ENCODE measurements around the gene FRMD1. TPM values are rescaled to one million over a fixed set of nuclear protein-coding genes. Genes with fewer than 3 reads are reported as not detected.

The FRMD1 gene
- total and polyA plus RNA-seq, 2 of the 8 experiments (the other 6 are each of a cell fraction or from before 2014, with no cell fraction given) = 0.36 TPM; not detected in 1

DNA sequence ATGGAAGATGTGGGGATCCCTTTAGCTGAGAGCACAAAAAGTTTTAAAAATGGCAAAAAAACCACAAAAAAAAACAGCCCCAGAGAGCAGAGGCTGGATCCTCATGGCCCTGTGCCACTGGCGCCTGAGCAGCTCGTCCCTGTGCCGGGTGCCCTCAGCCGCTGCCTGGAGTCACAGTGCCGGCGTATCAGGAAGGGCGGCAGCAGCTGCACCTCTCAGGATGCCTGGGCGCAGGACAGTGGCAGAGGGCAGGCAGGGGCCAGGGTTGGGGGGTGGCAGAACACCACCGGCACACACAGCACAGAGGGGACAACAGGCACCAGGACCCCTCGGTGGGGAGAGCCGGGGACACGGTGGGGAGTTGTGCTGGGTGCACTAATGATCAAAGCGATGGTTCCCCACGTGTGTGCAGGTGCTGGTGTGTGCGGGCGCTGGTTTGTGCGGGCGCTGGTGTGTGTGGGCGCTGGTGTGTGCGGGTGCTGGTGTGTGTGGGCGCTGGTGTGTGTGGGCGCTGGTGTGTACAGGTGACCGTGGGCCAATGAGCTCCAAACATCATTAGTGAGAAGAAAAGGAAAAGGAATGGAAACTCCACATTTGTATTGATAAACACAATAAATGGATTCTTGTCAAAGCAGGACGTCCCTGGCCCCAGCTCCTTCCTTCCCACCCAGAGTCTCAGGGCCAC, 1.5 kb upstream of the FRMD1 start:
- DNase-seq (ENCODE audit: low read depth in 1 of 2, low spot score in 2 of 2) (no peak), FAIRE-seq (no peak)
- no peak overlapping the region for H3K4me2 ChIP-seq (ENCODE audit: insufficient read depth in 1 of 2, low read depth in 2 of 2, low read length in 2 of 2)
- H3K4ac ChIP-seq (replicated peaks; ENCODE audit: insufficient read length, low read depth, low read length) = no peak overlapping the region
- H4K20me1 ChIP-seq (replicated peaks in 1 of 2; ENCODE audit: control insufficient read depth in 1 of 2, insufficient read depth in 2 of 2, low read length in 2 of 2) = no peaks in the 10 kb centered on the region
- H3K23ac ChIP-seq (ENCODE audit: insufficient read length) = no peak overlapping the region
- H4K91ac ChIP-seq (replicated peaks; ENCODE audit: insufficient read length, low read length) = no peak overlapping the region
- H3K56ac ChIP-seq (replicated peaks; ENCODE audit: insufficient read length, low read depth, low read length) = no peak overlapping the region
- ChIA-PET POLR2A (ENCODE audit: partially characterized antibody) (interaction anchor here (0.6 to 1.1 kb wide), 2 partner anchors 12 to 362 kb away, joined by 3 read pairs; no protein-coding TSS in a partner anchor), CTCF (ENCODE audit: partially characterized antibody) (interaction anchor here (0.5 to 4.9 kb wide), 8 partner anchors 10 to 143 kb away, joined by 3 to 27 read pairs (median 6); no protein-coding TSS in a partner anchor)
- no peak overlapping the region for H2BK5ac ChIP-seq (ENCODE audit: low read depth, low read length)
- no peak overlapping the region for H2AK5ac ChIP-seq (ENCODE audit: low read depth, low read length)
- no peaks in the 10 kb centered on the region for H3K79me1 ChIP-seq (ENCODE audit: low read depth, low read length)
- H3K14ac ChIP-seq (ENCODE audit: insufficient read length) = no peak overlapping the region
- 82% methylated on average over 18 of the region's 24 CpGs; no CpG with 5 or more reads in 1 of the 2 experiments for WGBS, 2 experiments (ENCODE audit: extremely low coverage in 1 of 2, insufficient coverage in 1 of 2, insufficient read length in 1 of 2, insufficient replicate concordance in 2 of 2, low coverage in 1 of 2, low lambda C conversion rate in 2 of 2, missing lambda C conversion rate in 1 of 2)
- H4K8ac ChIP-seq (ENCODE audit: extremely low read depth, insufficient read depth, low read length) = no peak overlapping the region
- no peak overlapping the region for H3K27ac ChIP-seq (ENCODE audit: low read depth, low read length)
- H4K5ac ChIP-seq (ENCODE audit: insufficient read length, low read depth, low read length) = no peak overlapping the region
- no peak overlapping the region for H2BK12ac ChIP-seq (ENCODE audit: low read depth, low read length)
- no peak overlapping the region for H2BK120ac ChIP-seq (replicated peaks; ENCODE audit: low read depth, low read length)
- no peak overlapping the region for H2BK15ac ChIP-seq (ENCODE audit: low read length)
- no peaks in the 10 kb centered on the region for H3K36me3 ChIP-seq (ENCODE audit: control insufficient read depth in 2 of 4, insufficient read depth in 4 of 4, low read length in 3 of 4)
- H3K9ac ChIP-seq (replicated peaks in 1 of 4; ENCODE audit: extremely low read depth in 1 of 4, low read depth in 3 of 4, low read length in 3 of 4) = no peak overlapping the region
- H2BK20ac ChIP-seq (ENCODE audit: low read length) = no peak overlapping the region
- H3K9me3 ChIP-seq (ENCODE audit: insufficient read depth in 2 of 2, low read depth in 1 of 2, low read length in 1 of 2) = no peaks in the 10 kb centered on the region
- no peak overlapping the region for H2AFZ ChIP-seq (ENCODE audit: low read length)
- peaks cover 0 to 8% (median 4%) of the 10 kb centered on the region in 4 experiments; a peak in 2 of 7 replicates for H3K4me1 ChIP-seq (replicated peaks in 1 of 4; ENCODE audit: control insufficient read depth in 3 of 4, insufficient read depth in 4 of 4, low read length in 3 of 4)
- H3K79me2 ChIP-seq (ENCODE audit: control insufficient read depth in 1 of 2, insufficient read depth in 2 of 2, low read length in 2 of 2) = no peaks in the 10 kb centered on the region
- no peaks in the 10 kb centered on the region for H3K27me3 ChIP-seq (replicated peaks in 1 of 4; ENCODE audit: control insufficient read depth in 3 of 4, extremely low read depth in 1 of 4, insufficient read depth in 3 of 4, low read length in 3 of 4)
- no peaks in the 10 kb centered on the region for H3K23me2 ChIP-seq (ENCODE audit: low read depth, low read length)
- no peak overlapping the region for H3K4me3 ChIP-seq (ENCODE audit: extremely low read depth in 1 of 4, insufficient read depth in 2 of 4, low read depth in 3 of 4, low read length in 4 of 4)
- no peak overlapping the region for H3K18ac ChIP-seq (ENCODE audit: extremely low read depth, low read length)
- no peak for TF ChIP-seq KDM5A (IDR thresholded peaks at IDR 0.05; ENCODE audit: low read length)
- TF ChIP-seq, protein P1, sequence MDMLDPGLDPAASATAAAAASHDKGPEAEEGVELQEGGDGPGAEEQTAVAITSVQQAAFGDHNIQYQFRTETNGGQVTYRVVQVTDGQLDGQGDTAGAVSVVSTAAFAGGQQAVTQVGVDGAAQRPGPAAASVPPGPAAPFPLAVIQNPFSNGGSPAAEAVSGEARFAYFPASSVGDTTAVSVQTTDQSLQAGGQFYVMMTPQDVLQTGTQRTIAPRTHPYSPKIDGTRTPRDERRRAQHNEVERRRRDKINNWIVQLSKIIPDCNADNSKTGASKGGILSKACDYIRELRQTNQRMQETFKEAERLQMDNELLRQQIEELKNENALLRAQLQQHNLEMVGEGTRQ (IDR thresholded peaks at IDR 0.05; ENCODE audit: low read length) = no peak
- no peak for TF ChIP-seq SP2 (IDR thresholded peaks at IDR 0.05; ENCODE audit: low read length)
- TF ChIP-seq BRCA1 (IDR thresholded peaks at IDR 0.05; ENCODE audit: low read depth, low read length) = no peak
- no peak for TF ChIP-seq KDM4A (IDR thresholded peaks at IDR 0.05; ENCODE audit: low read depth, low read length, severe bottlenecking)
